Measurements from ENCODE around the gene GFRA4.
"Not testable (repeated sequence)": the region's sequence is repeated elsewhere in the genome, so short reads cannot be mapped to it uniquely, and the experiment has no call there.

GFRA4 gene

GRCh38 chr20:3627476-3627875, 35.7 kb downstream of the GFRA4 start (continued):
- TF ChIP-seq POU6F1 (CRISPR knock-in tag; IDR thresholded peaks at IDR 0.05; ENCODE audit: borderline replicate concordance, low read depth) (no peak), CREB5 (CRISPR knock-in tag; IDR thresholded peaks at IDR 0.05; ENCODE audit: low read depth) (no peak)

- no peak for TF ChIP-seq ZC3H10 (CRISPR knock-in tag; IDR thresholded peaks at IDR 0.05)
- TF ChIP-seq POU6F1 (CRISPR knock-in tag; IDR thresholded peaks at IDR 0.05; ENCODE audit: borderline replicate concordance, low read depth), result no peak
- no peak for TF ChIP-seq TOX (CRISPR knock-in tag; IDR thresholded peaks at IDR 0.05; ENCODE audit: borderline replicate concordance)
- no peak for TF ChIP-seq ZFP30 (CRISPR knock-in tag; IDR thresholded peaks at IDR 0.05)
- TF ChIP-seq CREB5 (CRISPR knock-in tag; IDR thresholded peaks at IDR 0.05; ENCODE audit: low read depth), result no peak
- no peak for TF ChIP-seq BACH2 (CRISPR knock-in tag; IDR thresholded peaks at IDR 0.05; ENCODE audit: borderline replicate concordance)
- no peak for ATAC-seq
Observed at GRCh38 chr20:3622406-3622805, 40.8 kb downstream of the GFRA4 start.

GRCh38 chr20:3621111-3621510, 42.1 kb downstream of the GFRA4 start:
- ATAC-seq, result no peak
- no peak for TF ChIP-seq ZNF8 (CRISPR knock-in tag; IDR thresholded peaks at IDR 0.05)

- ATAC-seq, result no peak
- no peak for TF ChIP-seq BACH2 (CRISPR knock-in tag; IDR thresholded peaks at IDR 0.05; ENCODE audit: borderline replicate concordance)
- no peak for TF ChIP-seq PPARA (CRISPR knock-in tag; IDR thresholded peaks at IDR 0.05; ENCODE audit: borderline replicate concordance)
- no peak for TF ChIP-seq ZNF8 (CRISPR knock-in tag; IDR thresholded peaks at IDR 0.05)
- TF ChIP-seq ZNF70 (CRISPR knock-in tag; IDR thresholded peaks at IDR 0.05), result no peak
- no peak for TF ChIP-seq ARNTL (CRISPR knock-in tag; IDR thresholded peaks at IDR 0.05; ENCODE audit: borderline replicate concordance, low read depth)
- no peak for TF ChIP-seq RARB (CRISPR knock-in tag; IDR thresholded peaks at IDR 0.05)
- TF ChIP-seq PATZ1 (CRISPR knock-in tag; IDR thresholded peaks at IDR 0.05; ENCODE audit: borderline replicate concordance), result no peak
- TF ChIP-seq ZNF565 (CRISPR knock-in tag; conservative IDR thresholded peaks at IDR 0.05; ENCODE audit: low read depth), result no peak
- no peak for TF ChIP-seq CSDC2 (CRISPR knock-in tag; IDR thresholded peaks at IDR 0.05)
- no peak for TF ChIP-seq TSHZ2 (CRISPR knock-in tag; IDR thresholded peaks at IDR 0.05)
Observed at GRCh38 chr20:3616250-3616649, 46.9 kb downstream of the GFRA4 start.

GRCh38 chr20:3615171-3615840, 47.9 kb downstream of the GFRA4 start:
- ATAC-seq, result not testable (repeated sequence)
